Heart left ventricle (tissue), 13 donors: ENCODE data around the gene SKI.

Source experiments
- CTCF ChIP-seq, 12 donors: fragments of 200-600 bp; sonication (generic) in 4 of 12; IDR thresholded peaks; one replicate each; pipeline versions ENCODE4 v1.5.0 to v1.8.0; 2018 to 2022; ENCODE audit warnings: antibody characterized with exemption in 12 of 12, mild to moderate bottlenecking in 5 of 12
- POLR2A ChIP-seq, 2 donors: fragments of 450-650 bp; IDR thresholded peaks; one replicate each; pipeline ENCODE4 v1.6.1; 2017; ENCODE audit warnings: antibody characterized with exemption in 2 of 2, mild to moderate bottlenecking in 2 of 2, moderate library complexity in 2 of 2
- donor health status: ischemic (EF 13 %, LVEDD 7.1; RV severe dilation, severe dysfunction).
- donor health status: DM: no; HTN: yes; CAD: no.
- donor health status: DM: no; HTN: no; CAD: no.
- donor health status: ischemic (EF 25% LVEDD 6.9; RV normal size, moderate dysfunction).
- donor health status: ischemic (EF 25% LVEDD 5.7; RV mildly dilated, moderate dysfunction).
- donor health status: ischemic (EF 35%, LVEDD 5.7; RV mildly dilated, moderate dysfunction).
- donor health status: nonischemic (EF 11% LVEDD 7.7; RV severe dilation, severe dysfunction).
- donor health status: DM: yes; HTN: yes; CAD: no.
- donor health status: PGD.
- donor health status: ischemic (EF 29% LVEDD 5.4; RV normal size, mild dysfunction).
- donor health status: nonischemic (EF 23%, LVEDD 6.1; RV moderate dilation, normal function).

DNA sequence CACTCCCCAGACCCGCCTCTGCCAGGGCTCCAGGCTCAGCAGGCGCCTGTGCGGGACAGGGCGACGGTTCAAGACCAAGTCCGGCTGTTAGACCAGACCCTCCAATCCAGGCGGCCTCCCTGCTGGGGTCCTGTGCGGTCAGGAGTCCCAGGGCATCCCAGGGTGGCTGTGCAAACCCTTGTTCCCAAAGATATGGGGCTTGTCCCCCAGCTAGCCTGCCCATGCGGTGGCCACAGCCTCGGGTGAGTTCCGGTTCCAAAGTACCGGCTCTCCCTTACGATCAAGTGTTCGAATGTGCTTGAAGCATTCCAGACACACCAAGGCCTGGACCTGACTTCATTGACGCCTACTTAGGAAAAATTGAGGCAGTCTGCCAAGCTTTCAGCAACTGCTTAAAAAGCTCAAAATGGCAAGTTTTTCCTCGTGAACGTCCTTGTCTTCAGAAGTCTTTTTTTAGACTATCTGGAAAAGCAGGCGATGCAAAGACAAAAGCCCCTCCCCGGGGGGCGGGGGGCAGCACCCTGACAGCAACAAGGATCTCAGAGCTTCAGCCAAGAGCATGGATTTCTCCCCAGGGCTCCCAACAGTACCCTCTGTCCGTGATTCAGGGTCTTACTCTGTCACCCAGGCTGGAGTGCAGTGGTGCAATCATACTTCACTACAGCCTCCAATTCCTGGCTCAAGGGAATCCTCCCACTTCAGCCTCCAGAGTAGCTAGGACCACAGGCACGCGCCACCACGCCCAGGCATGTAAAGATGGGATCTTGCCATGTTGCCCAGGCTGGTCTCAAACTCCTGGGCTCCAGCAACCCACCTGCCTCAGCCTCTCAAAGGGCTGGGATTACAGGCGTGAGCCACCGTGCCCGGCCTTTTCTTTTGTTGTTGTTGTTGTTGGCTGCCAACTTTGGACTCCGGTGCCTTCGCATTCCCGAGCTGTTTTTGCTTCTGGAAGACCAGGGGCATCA, 35.8 kb upstream of the SKI start:
- TF ChIP-seq CTCF (IDR thresholded peaks at IDR 0.05) (no peak), POLR2A (IDR thresholded peaks at IDR 0.05) (no peak)
